ENCODE measurements around the gene ZCCHC9.

The ZCCHC9 gene

GRCh38 chr5:81360640-81361039 is 59.3 kb downstream of the ZCCHC9 start:
- DNase-seq: no peak

- no peak for DNase-seq
These were observed 60.2 kb downstream of the ZCCHC9 start for GRCh38 chr5:81361600-81361999.
